Spleen (tissue), 11 donors: ENCODE data around the gene FAM114A1. TPM values are rescaled to one million over a fixed set of nuclear protein-coding genes. Genes with fewer than 3 reads are reported as not detected.

Experiments
- DNase-seq: peaks from one replicate; pipeline ENCODE4 v3.0.0-alpha.2; 2020
- H3K27ac ChIP-seq, 8 donors: fragments of 200-600 bp; sonication (generic) in 7 of 8; 1 replicate in 4 of 8; 2 replicates in 4 of 8; pipeline versions ENCODE4 v1.5.0 to v1.8.0; 2016 to 2021; ENCODE audit warnings: inconsistent platforms in 4 of 8, mild to moderate bottlenecking in 4 of 8, moderate library complexity in 1 of 8
- H3K27me3 ChIP-seq, 7 donors: fragments of 200-600 bp; sonication (generic) in 6 of 7; replicated peaks in 1 of 7; 1 replicate in 4 of 7; 2 replicates in 3 of 7; pipeline versions ENCODE4 v1.5.0 to v1.8.0; 2016 to 2021; ENCODE audit warnings: inconsistent platforms in 3 of 7, mild to moderate bottlenecking in 1 of 7
- H3K36me3 ChIP-seq, 6 donors: fragments of 200-600 bp; sonication (generic) in 5 of 6; 1 replicate in 4 of 6; 2 replicates in 2 of 6; pipeline versions ENCODE4 v1.5.0 to v1.8.0; 2016 to 2021; ENCODE audit warnings: inconsistent platforms in 2 of 6
- H3K4me1 ChIP-seq, 6 donors: fragments of 200-600 bp; sonication (generic) in 5 of 6; 1 replicate in 3 of 6; 2 replicates in 3 of 6; pipeline versions ENCODE4 v1.5.0 to v1.8.0; 2016 to 2021; ENCODE audit warnings: inconsistent platforms in 3 of 6
- H3K4me3 ChIP-seq, 8 donors: fragments of 200-600 bp; sonication (generic) in 7 of 8; 1 replicate in 4 of 8; 2 replicates in 4 of 8; pipeline versions ENCODE4 v1.5.0 to v1.8.0; 2016 to 2021; ENCODE audit warnings: inconsistent platforms in 4 of 8, mild to moderate bottlenecking in 4 of 8, moderate library complexity in 2 of 8
- H3K9me3 ChIP-seq, 8 donors: fragments of 200-600 bp; sonication (generic) in 7 of 8; 1 replicate in 4 of 8; 2 replicates in 4 of 8; pipeline versions ENCODE4 v1.5.0 to v1.8.0; 2016 to 2021; ENCODE audit warnings: inconsistent platforms in 4 of 8
- CTCF ChIP-seq, 11 experiments: fragments of 200-600 bp in 7 of 11; fragments of 450-650 bp in 4 of 11; sonication (generic) in 4 of 11; IDR thresholded peaks in 8 of 11; conservative IDR thresholded peaks in 3 of 11; 1 replicate in 7 of 11; 2 replicates in 4 of 11; pipeline versions ENCODE4 v1.4.0 to v1.8.0; 2016 to 2021; ENCODE audit warnings: antibody characterized with exemption in 11 of 11, inconsistent platforms in 4 of 11, mild to moderate bottlenecking in 1 of 11
- POLR2A ChIP-seq, 3 donors: fragments of 450-650 bp; IDR thresholded peaks; one replicate each; pipeline ENCODE4 v1.5.1; 2017; ENCODE audit warnings: antibody characterized with exemption in 3 of 3, mild to moderate bottlenecking in 1 of 3
- POLR2AphosphoS5 ChIP-seq, 3 donors: sonication (generic); formaldehyde crosslinking; IDR thresholded peaks; one replicate each; pipeline ENCODE4 v1.5.1; 2017; ENCODE audit warnings: antibody characterized with exemption in 3 of 3
- WGBS, 5 donors: extraction: QIAGEN DNeasy Blood & Tissue Kit in 3 of 5; methylation state at CpG; one replicate each; pipeline versions ENCODE4 v1.1.5 to v1.1.7; 2013 to 2018; 5-methylcytosine and 5-hydroxymethylcytosine counted together
- intact Hi-C: fragments of 100-400 bp; cut with DNase I; formaldehyde crosslinking; loops from one replicate; pipeline ENCODE4 v1.15.0; 2023; ENCODE audit warnings: low total_unique reads
- polyA plus RNA-seq, 3 donors: library from polyadenylated mRNA; stranded (reverse); fragments of 200-250 nt; gene quantifications; one replicate each; pipeline ENCODE4 v1.2.1, GENCODE V29; 2013
- total RNA-seq, 7 donors: library from RNA; depleted of rRNA in 3 of 7; stranded (reverse); fragments of >200 nt in 3 of 7; fragmentation: NEBNext Ultra II Directional in 4 of 7; extraction: Animal tissue kit (Norgen Biotek cat#: 25700) in 4 of 7; gene quantifications; one replicate each; pipeline versions ENCODE4 v1.1.0 to v1.2.1, GENCODE V29; 2016 to 2021
- donor health status: healthy with polysubstance abuse.
- donor health status: DM: no; HTN: no; CAD: no; lungs with moderate emphysema.
- donor health status: DM: no; HTN: no; CAD: no.
- donor health status: Bipolar disorder and iron deficiency.
- donor health status: healthy.
- donor health status: DM: no; HTN: no; CAD: no.
- donor health status: DM: yes; HTN: yes; CAD: no.

FAM114A1 gene
- total and polyA plus RNA-seq, 10 donors: 3.9 to 50.2 (median 24.1) TPM

- peaks cover 0 to 5% (median 0%) of the 10 kb centered on the region in 6 donors for H3K4me1 ChIP-seq
- H3K36me3 ChIP-seq: peaks cover 0 to 49% (median 3%) of the 10 kb centered on the region in 6 donors
- peak overlapping the region in 4 of 8 donors; percentile 22 to 38 (median 32) for H3K27ac ChIP-seq
- DNase-seq: no peak
- no peaks in the 10 kb centered on the region for H3K27me3 ChIP-seq
- TF ChIP-seq CTCF (IDR thresholded peaks at IDR 0.05 in 8 of 11, conservative IDR thresholded peaks at IDR 0.05 in 3 of 11) (no peak), POLR2AphosphoS5 (IDR thresholded peaks at IDR 0.05) (no peak), POLR2A (IDR thresholded peaks at IDR 0.05) (no peak)
- 31 to 42% (median 34%) methylated on average over 10 of the region's 10 CpGs for WGBS, 5 donors
- no peak overlapping the region for H3K4me3 ChIP-seq
- H3K9me3 ChIP-seq: no peaks in the 10 kb centered on the region
- intact Hi-C loops: no loop called here
These were observed 38.2 kb downstream of the FAM114A1 start for GRCh38 chr4:38905652-38906385.

GRCh38 chr4:38907696-38908270, 40.2 kb downstream of the FAM114A1 start:
- intact Hi-C loops: no loop called here
- no peaks in the 10 kb centered on the region for H3K27me3 ChIP-seq
- H3K9me3 ChIP-seq: no peaks in the 10 kb centered on the region
- no peak overlapping the region for H3K27ac ChIP-seq
- no peak for TF ChIP-seq POLR2AphosphoS5 (IDR thresholded peaks at IDR 0.05)
- no peak for TF ChIP-seq CTCF (IDR thresholded peaks at IDR 0.05 in 8 of 11, conservative IDR thresholded peaks at IDR 0.05 in 3 of 11)
- no peak for TF ChIP-seq POLR2A (IDR thresholded peaks at IDR 0.05)
- no peak for DNase-seq
- no peak overlapping the region for H3K4me3 ChIP-seq
- H3K36me3 ChIP-seq: peaks cover 0 to 64% (median 3%) of the 10 kb centered on the region in 6 donors
- H3K4me1 ChIP-seq: peaks cover 0 to 5% (median 0%) of the 10 kb centered on the region in 6 donors

GRCh38 chr4:38909015-38909414, 41.4 kb downstream of the FAM114A1 start:
- peaks cover 0 to 5% (median 0%) of the 10 kb centered on the region in 6 donors for H3K4me1 ChIP-seq
- intact Hi-C loops: no loop called here
- H3K4me3 ChIP-seq: no peak overlapping the region
- no peak for DNase-seq
- no peak overlapping the region for H3K27ac ChIP-seq
- no peaks in the 10 kb centered on the region for H3K9me3 ChIP-seq
- TF ChIP-seq CTCF (IDR thresholded peaks at IDR 0.05 in 8 of 11, conservative IDR thresholded peaks at IDR 0.05 in 3 of 11) (no peak), POLR2A (IDR thresholded peaks at IDR 0.05) (no peak), POLR2AphosphoS5 (IDR thresholded peaks at IDR 0.05) (no peak)
- peaks cover 0 to 76% (median 3%) of the 10 kb centered on the region in 6 donors for H3K36me3 ChIP-seq
- no peaks in the 10 kb centered on the region for H3K27me3 ChIP-seq
- 85 to 99% (median 89%) methylated on average over 3 of the region's 3 CpGs for WGBS, 5 donors

- no peak overlapping the region for H3K27ac ChIP-seq
- no peaks in the 10 kb centered on the region for H3K27me3 ChIP-seq
- WGBS, 5 donors: 91 to 99% (median 95%) methylated on average over 4 of the region's 4 CpGs
- no peaks in the 10 kb centered on the region for H3K9me3 ChIP-seq
- peaks cover 0 to 89% (median 6%) of the 10 kb centered on the region in 6 donors for H3K36me3 ChIP-seq
- H3K4me3 ChIP-seq: no peak overlapping the region
- H3K4me1 ChIP-seq: peaks cover 0 to 11% (median 3%) of the 10 kb centered on the region in 6 donors
- no peak for DNase-seq
- TF ChIP-seq POLR2A (IDR thresholded peaks at IDR 0.05) (no peak), POLR2AphosphoS5 (IDR thresholded peaks at IDR 0.05) (no peak), CTCF (IDR thresholded peaks at IDR 0.05 in 8 of 11, conservative IDR thresholded peaks at IDR 0.05 in 3 of 11) (no peak)
- intact Hi-C loops: no loop called here
These were observed 43.7 kb downstream of the FAM114A1 start for GRCh38 chr4:38911257-38911656.
